ENCODE data around the gene JUP.

The JUP gene

GRCh38 chr17:41723801-41724475 lies 62.6 kb downstream of the JUP start:
- DNase-seq (ENCODE audit: low spot score), result no peak

DNA sequence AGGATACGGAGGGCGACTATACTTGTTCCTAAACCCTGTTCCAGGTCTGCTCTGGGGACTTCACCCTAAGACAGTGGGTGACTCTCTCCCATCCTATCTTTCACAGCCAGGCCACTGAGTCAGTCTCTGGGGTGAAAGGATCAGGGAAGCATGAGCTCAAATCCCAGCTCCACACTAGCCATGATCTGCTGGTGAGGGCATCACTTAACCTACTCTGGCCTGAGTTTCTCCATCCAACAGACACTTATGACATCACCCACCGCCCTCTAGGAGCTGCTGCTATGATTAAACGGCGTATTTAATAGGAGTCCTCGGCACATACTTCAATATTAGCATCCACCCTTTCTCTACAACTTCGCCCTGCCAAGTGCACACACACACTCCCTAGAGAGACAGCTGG lies 64.3 kb downstream of the JUP start:
- DNase-seq (ENCODE audit: low spot score), result no peak

- DNase-seq (ENCODE audit: low spot score), result no peak
Observed at GRCh38 chr17:41718287-41718645, 68.2 kb downstream of the JUP start.

DNA sequence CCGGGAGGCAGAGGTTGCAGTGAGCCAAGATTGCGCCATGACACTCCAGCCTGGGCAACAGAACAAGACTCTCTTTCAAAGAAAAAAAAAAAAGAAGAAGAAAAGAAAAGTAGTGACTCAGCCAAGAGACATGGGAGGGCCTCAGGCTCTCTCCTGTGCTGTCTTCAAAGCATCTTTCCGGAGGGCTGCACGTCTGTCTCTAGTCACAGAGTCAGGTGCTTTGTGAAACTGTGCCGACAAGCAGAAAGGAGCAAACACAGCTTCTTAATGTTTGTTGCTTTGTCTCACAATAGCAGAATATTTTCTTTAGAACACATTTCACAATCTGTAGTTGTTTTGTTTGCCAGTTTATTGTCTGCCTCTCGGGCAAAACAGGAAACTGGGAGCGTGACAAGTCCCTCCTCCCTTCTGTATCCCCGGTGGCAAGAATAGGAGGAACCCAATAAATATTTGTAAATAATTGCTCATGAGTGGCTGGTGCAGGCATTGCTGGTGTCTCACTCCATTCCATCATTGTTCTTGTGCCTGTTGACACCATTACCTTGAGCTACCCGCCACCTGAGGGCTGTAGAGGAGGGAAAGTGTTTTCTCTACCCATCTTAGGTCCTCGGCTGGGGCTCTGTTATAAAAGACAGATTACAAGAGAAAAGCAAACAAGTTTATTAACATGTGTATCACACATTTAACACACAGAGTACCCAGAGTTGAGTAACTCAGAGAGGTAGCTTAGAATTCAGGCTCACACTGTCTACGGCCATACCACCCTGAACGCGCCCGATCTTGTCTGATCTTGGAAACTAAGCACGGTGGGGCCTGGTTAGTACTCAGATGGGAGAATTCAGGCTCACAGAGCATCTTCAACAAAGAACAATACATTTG lies 68.9 kb downstream of the JUP start:
- DNase-seq (ENCODE audit: low spot score), result no peak

GRCh38 chr17:41711669-41712400 lies 74.7 kb downstream of the JUP start, which contains the start of gene GAST:
Gene GAST, plus strand, starts transcription at chr17:41712331. Its CDS starts 3,106 bp downstream, at chr17:41715437.
- no peak for DNase-seq (ENCODE audit: low spot score)

DNA sequence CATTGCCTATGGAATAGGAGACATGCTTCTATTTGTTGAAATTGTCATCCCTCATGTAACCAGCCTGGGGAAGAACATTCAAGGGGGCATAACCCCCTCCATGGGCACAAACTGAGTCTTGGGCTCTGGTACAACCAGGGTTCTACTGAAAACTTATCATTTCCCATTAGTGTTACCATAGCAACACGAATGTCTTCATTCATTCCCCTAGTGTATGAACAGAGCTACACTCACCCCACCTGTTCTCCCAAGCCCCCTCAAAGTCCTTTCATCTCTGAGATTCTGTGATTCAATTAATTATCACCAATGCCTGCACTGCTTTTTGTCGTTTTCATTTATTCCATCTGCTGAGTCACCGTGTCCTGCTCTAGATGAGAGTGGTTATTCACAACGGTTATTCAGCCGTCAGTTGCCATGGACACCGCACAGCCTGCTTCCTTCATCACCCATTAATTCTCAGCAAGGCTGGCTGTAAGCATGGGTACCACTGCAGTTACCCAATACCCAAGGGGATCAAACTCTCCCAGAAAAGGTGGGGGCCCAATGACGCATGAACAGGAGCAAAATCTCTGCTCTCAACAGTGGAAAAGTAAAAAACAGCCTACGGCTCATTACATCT lies 75.9 kb downstream of the JUP start:
- DNase-seq (ENCODE audit: low spot score), result no peak

DNA sequence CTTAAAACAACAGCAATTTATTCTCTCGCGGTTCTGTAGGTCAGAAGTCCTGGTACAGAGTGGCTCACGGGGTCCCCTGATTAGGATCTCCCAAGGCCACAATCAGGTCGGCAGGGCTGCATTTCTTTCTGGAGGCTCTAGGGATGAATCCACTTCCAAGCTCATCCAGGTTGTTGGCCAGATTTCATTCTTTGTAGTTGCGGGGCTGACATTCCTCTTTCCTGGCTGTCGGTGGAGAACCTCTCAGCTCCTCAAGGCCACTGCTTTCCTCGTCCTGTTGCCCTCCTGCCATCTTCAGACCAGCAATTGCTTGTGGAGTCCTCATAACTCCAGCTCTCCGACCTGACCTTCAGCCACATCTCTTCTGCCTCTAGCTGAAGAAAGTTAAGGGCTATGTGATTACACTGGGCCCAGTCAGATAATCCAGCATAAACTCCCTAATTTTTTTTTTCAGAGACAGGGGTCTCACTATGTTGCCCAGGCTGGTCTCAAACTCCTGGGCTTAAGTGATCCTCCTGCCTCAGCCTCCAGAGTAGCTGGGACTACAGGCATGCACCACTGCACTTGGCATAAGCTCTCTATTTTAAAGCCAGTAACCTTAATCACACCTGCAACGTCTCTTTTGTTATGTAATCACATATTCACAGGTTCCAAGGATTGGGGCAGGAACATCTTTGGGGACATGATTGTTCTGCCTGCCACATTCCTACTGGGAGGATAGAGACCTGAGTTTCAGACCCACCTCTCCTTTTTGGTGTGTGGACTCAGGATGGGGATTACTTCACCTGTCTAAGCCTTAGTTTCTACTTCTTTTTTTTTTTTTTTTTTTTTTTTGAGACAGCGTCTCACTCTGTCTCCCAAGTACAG lies 78.5 kb downstream of the JUP start:
- no peak for DNase-seq (ENCODE audit: low spot score)

- peak; percentile 52 for DNase-seq (ENCODE audit: low spot score)
Observed at GRCh38 chr17:41705271-41705991, 81.1 kb downstream of the JUP start.

All from iPS-NIHi11 (cell line).